Measurements from ENCODE around the gene SH2D3A. TPM values are rescaled to one million over a fixed set of nuclear protein-coding genes. Genes with fewer than 3 reads are reported as not detected.

Gene SH2D3A
- total RNA-seq, 4 donors from 2014 or later: 52.4 to 77.2 (median 66.8) TPM

DNA sequence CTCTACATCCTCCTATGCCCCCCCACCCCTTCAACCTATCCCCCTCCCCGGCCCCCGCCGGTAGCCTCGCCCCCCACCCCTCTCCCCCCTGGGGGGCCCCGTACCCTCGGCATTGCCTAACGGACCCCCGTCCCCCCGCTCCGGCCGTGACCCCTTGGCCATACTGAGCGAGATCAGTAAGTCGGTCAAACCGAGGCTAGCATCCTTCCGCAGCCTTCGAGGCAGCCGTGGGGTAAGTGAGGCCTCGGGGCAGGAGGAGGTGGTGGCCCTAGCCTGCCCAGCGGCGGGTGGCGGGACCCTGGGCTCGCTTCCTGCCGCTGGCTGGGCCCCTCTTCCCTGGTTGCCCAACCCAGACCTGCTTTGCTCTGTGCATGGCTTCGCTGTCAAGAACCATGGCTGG is 21.3 kb downstream of the SH2D3A start:
- DNase-seq (ENCODE audit: low spot score in 2 of 2): no peak
- Histone ChIP-seq H3K9me3 (no peaks in the 10 kb centered on the region), H3K4me1 (peaks cover 46% of the 10 kb centered on the region), H3K27ac (no peak overlapping the region), H3K4me3 (no peak overlapping the region), H3K27me3 (no peaks in the 10 kb centered on the region), H3K36me3 (peaks cover 61% of the 10 kb centered on the region)
- TF ChIP-seq EP300 (IDR thresholded peaks at IDR 0.05) (no peak), POLR2AphosphoS5 (IDR thresholded peaks at IDR 0.05) (no peak), POLR2A (IDR thresholded peaks at IDR 0.05) (no peak)
- TF ChIP-seq, protein P1, sequence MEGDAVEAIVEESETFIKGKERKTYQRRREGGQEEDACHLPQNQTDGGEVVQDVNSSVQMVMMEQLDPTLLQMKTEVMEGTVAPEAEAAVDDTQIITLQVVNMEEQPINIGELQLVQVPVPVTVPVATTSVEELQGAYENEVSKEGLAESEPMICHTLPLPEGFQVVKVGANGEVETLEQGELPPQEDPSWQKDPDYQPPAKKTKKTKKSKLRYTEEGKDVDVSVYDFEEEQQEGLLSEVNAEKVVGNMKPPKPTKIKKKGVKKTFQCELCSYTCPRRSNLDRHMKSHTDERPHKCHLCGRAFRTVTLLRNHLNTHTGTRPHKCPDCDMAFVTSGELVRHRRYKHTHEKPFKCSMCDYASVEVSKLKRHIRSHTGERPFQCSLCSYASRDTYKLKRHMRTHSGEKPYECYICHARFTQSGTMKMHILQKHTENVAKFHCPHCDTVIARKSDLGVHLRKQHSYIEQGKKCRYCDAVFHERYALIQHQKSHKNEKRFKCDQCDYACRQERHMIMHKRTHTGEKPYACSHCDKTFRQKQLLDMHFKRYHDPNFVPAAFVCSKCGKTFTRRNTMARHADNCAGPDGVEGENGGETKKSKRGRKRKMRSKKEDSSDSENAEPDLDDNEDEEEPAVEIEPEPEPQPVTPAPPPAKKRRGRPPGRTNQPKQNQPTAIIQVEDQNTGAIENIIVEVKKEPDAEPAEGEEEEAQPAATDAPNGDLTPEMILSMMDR (IDR thresholded peaks at IDR 0.05): no peak
- WGBS: 91% methylated on average over 18 of the region's 24 CpGs

DNA sequence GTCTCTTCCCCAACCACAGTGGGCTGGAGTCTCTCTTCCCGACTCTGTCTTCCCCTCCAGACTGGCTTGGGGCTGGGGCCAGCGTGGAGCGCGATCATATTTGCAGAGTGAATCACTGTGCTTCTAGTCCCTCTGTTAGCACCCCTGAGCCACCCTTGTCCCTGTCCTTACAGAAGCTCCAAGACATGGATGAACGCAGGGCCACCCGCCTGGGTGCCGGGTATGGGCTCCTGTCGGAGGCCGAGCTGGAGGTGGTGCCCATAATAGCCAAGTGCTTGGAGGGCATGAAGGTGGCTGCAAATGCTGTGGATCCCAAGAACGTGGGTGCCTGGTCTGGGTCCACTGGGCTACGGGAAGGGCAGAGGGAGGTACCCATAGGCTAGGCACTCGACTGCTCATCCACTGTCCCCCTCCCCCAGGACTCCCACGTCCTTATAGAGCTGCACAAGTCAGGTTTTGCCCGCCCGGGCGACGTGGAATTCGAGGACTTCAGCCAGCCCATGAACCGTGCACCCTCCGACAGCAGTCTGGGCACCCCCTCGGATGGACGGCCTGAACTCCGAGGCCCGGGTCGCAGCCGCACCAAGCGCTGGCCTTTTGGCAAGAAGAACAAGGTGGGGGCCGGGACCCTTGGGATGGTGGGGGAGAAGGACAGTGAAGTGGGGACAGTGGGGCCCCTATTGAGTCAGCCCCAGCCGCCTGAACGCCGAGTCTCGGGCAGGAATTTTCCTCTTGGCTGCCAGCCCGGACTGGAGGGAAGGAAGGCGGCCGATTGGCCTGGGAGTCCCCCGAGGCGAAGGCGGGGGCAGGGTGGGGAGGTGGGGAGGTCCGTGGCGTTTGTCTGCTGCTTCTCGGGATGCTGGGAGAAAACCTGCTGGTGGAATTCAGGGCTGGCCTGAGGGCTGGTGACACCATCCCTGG is 22.6 kb downstream of the SH2D3A start:
- TF ChIP-seq POLR2A (IDR thresholded peaks at IDR 0.05): no peak
- TF ChIP-seq POLR2AphosphoS5 (IDR thresholded peaks at IDR 0.05): peak in 1 of 3 donors; percentile 12
- TF ChIP-seq EP300 (IDR thresholded peaks at IDR 0.05): no peak
- TF ChIP-seq, protein P1 (IDR thresholded peaks at IDR 0.05): no peak
- peaks cover 48% of the 10 kb centered on the region for H3K36me3 ChIP-seq
- WGBS: 32% methylated on average over 37 of the region's 41 CpGs
- H3K27me3 ChIP-seq: no peaks in the 10 kb centered on the region
- no peaks in the 10 kb centered on the region for H3K9me3 ChIP-seq
- H3K4me1 ChIP-seq: peaks cover 48% of the 10 kb centered on the region
- peak; percentile 88 to 95 for DNase-seq (ENCODE audit: low spot score in 2 of 2)
- H3K27ac ChIP-seq: peak overlapping the region; percentile 84
- H3K4me3 ChIP-seq: peak overlapping the region; percentile 21

DNA sequence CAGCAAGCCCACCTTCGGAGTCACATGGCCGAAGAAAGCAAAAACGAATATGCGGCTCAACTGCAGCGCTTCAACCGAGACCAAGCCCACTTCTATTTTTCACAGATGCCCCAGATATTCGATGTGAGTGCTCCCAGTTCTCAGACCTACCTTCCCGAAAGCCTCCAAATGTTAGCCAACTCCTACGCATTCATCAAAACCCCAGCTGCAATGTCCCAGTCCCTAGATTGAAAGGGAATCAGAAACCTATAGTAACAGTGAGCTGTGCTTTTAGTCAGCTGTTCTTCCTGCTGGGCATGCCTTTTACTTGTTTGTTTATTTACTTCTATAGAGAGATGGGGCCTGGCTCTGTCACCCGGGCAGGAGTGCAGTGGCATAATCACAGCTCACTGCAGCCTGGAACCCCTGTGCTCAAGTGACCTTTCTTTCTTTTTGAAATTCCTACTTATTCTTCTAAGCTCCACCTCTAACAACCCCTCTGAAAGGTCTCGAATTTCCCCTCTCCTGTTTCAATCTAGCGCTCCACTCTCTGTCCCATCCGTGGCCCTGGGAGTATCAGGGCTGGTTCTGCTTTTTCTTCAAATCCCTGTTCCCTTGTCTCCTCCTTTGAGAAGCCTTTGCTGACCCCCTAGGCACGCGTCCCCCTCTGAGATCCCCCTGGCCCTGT is 23.4 kb downstream of the SH2D3A start:
- H3K9me3 ChIP-seq: no peaks in the 10 kb centered on the region
- peaks cover 49% of the 10 kb centered on the region for H3K4me1 ChIP-seq
- H3K27me3 ChIP-seq: no peaks in the 10 kb centered on the region
- TF ChIP-seq POLR2A (IDR thresholded peaks at IDR 0.05): no peak
- no peak for TF ChIP-seq EP300 (IDR thresholded peaks at IDR 0.05)
- no peak for TF ChIP-seq POLR2AphosphoS5 (IDR thresholded peaks at IDR 0.05)
- TF ChIP-seq, protein P1 (IDR thresholded peaks at IDR 0.05): no peak
- WGBS: 89% methylated on average over 15 of the region's 15 CpGs
- H3K27ac ChIP-seq: peak overlapping the region; percentile 84
- DNase-seq (ENCODE audit: low spot score in 2 of 2): no peak
- peaks cover 41% of the 10 kb centered on the region for H3K36me3 ChIP-seq
- peak overlapping the region; percentile 21 for H3K4me3 ChIP-seq

DNA sequence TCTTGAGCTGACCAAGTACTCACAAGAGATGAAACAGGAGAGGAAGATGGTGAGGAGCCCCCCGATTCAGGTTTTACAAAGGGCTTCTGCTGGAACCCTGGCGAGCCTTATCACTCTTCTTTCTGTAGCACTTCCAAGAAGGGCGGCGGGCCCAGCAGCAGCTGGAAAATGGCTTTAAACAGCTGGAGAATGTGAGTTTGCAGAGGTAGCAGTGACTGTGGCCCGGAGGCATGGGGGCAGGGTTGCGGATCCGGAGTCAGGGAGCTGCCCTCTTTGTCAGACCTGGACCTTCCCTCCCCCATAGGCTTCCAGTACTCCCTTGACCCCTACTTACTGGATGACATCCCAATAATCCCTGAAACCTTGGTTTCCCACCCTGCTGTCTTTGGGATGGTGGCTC is 24.2 kb downstream of the SH2D3A start:
- Histone ChIP-seq H3K36me3 (peaks cover 35% of the 10 kb centered on the region), H3K4me1 (peaks cover 56% of the 10 kb centered on the region)

More for the DNA sequence above, 24.2 kb downstream of the SH2D3A start:
- H3K27me3 ChIP-seq: no peaks in the 10 kb centered on the region
- H3K9me3 ChIP-seq: no peaks in the 10 kb centered on the region
- TF ChIP-seq POLR2A (IDR thresholded peaks at IDR 0.05): no peak
- no peak for TF ChIP-seq EP300 (IDR thresholded peaks at IDR 0.05)
- no peak for TF ChIP-seq POLR2AphosphoS5 (IDR thresholded peaks at IDR 0.05)
- TF ChIP-seq, protein P1 (IDR thresholded peaks at IDR 0.05): no peak
- no peak for DNase-seq (ENCODE audit: low spot score in 2 of 2)
- WGBS: 86% methylated on average over 7 of the region's 7 CpGs
- no peak overlapping the region for H3K4me3 ChIP-seq
- peak overlapping the region; percentile 16 for H3K27ac ChIP-seq
